CD14-positive monocyte (primary cell): ENCODE measurements around the gene SIPA1. TPM values are rescaled to one million over a fixed set of nuclear protein-coding genes. Genes with fewer than 3 reads are reported as not detected.

Source experiments
- DNase-seq, 3 donors: peaks; one replicate each; pipeline ENCODE4 v3.0.0-alpha.2; 2011 to 2022
- H2AFZ ChIP-seq: 2 replicates; pipeline ENCODE4 v1.6.0; 2012; ENCODE audit warnings: mild to moderate bottlenecking, low read depth, low read length, inconsistent platforms; ENCODE audit not compliant: insufficient read depth, poor library complexity, severe bottlenecking
- H3K27ac ChIP-seq, 2 donors: 1 replicate in 1 of 2; 2 replicates in 1 of 2; pipeline ENCODE4 v1.5.1; 2012 to 2013; ENCODE audit warnings: low read length in 2 of 2, control low read depth in 1 of 2, inconsistent platforms in 1 of 2, low read depth in 1 of 2, mild to moderate bottlenecking in 1 of 2
- H3K27me3 ChIP-seq, 2 donors: one replicate each; pipeline versions ENCODE4 v1.6.0 to v1.6.1; 2011 to 2013; ENCODE audit warnings: low read length in 2 of 2; ENCODE audit not compliant: control insufficient read depth in 2 of 2, insufficient read depth in 2 of 2
- H3K36me3 ChIP-seq, 2 donors: replicated peaks in 1 of 2; 1 replicate in 1 of 2; 2 replicates in 1 of 2; pipeline versions ENCODE4 v1.5.1 to v1.6.1; 2012 to 2013; ENCODE audit warnings: low read length in 2 of 2, control low read depth in 1 of 2, inconsistent platforms in 1 of 2, mild to moderate bottlenecking in 1 of 2; ENCODE audit not compliant: insufficient read depth in 2 of 2, control insufficient read depth in 1 of 2
- H3K4me1 ChIP-seq, 2 donors: 1 replicate in 1 of 2; 2 replicates in 1 of 2; pipeline versions ENCODE4 v1.5.1 to v1.6.1; 2012 to 2013; ENCODE audit warnings: low read length in 2 of 2, control low read depth in 1 of 2, inconsistent platforms in 1 of 2, mild to moderate bottlenecking in 1 of 2, moderate library complexity in 1 of 2; ENCODE audit not compliant: insufficient read depth in 2 of 2, control insufficient read depth in 1 of 2
- H3K4me2 ChIP-seq: replicated peaks from 2 replicates; pipeline ENCODE3; 2012; ENCODE audit warnings: low read length, moderate library complexity, mild to moderate bottlenecking; ENCODE audit not compliant: poor library complexity, severe bottlenecking; ENCODE audit errors: extremely low read depth
- H3K4me3 ChIP-seq, 3 experiments: fragments of 200-600 bp in 1 of 3; sonication (generic) in 1 of 3; replicated peaks in 1 of 3; 1 replicate in 2 of 3; 2 replicates in 1 of 3; pipeline ENCODE4 v1.5.1; 2011 to 2013; ENCODE audit warnings: low read length in 3 of 3, mild to moderate bottlenecking in 3 of 3, control low read depth in 2 of 3, low read depth in 2 of 3, inconsistent platforms in 1 of 3, moderate library complexity in 1 of 3
- H3K79me2 ChIP-seq: 2 replicates; pipeline ENCODE4 v1.6.0; 2012; ENCODE audit warnings: mild to moderate bottlenecking, control low read depth, inconsistent platforms, low read length, moderate library complexity; ENCODE audit not compliant: insufficient read depth
- H3K9ac ChIP-seq: 2 replicates; pipeline ENCODE4 v1.6.0; 2017; ENCODE audit warnings: low read length, mild to moderate bottlenecking; ENCODE audit not compliant: insufficient read depth, poor library complexity, severe bottlenecking
- H3K9me3 ChIP-seq, 2 donors: replicated peaks in 1 of 2; 1 replicate in 1 of 2; 2 replicates in 1 of 2; pipeline versions ENCODE4 v1.5.1 to v1.6.1; 2012 to 2013; ENCODE audit warnings: low read length in 2 of 2, control low read depth in 1 of 2; ENCODE audit not compliant: control insufficient read depth in 1 of 2, insufficient read depth in 1 of 2
- H4K20me1 ChIP-seq: 2 replicates; pipeline ENCODE4 v1.6.0; 2012; ENCODE audit warnings: mild to moderate bottlenecking, low read length, control low read depth, moderate library complexity; ENCODE audit not compliant: insufficient read depth
- H3K27ac Mint-ChIP-seq, 7 donors: one replicate each; pipeline ENCODE4 v1.8.0; 2020; ENCODE audit warnings: mild to moderate bottlenecking in 7 of 7, mixed read lengths in 7 of 7, moderate library complexity in 6 of 7, inconsistent platforms in 2 of 7
- H3K27me3 Mint-ChIP-seq, 3 donors: one replicate each; pipeline ENCODE4 v1.8.0; 2021 to 2022; ENCODE audit warnings: low read depth in 3 of 3, mild to moderate bottlenecking in 3 of 3, mixed read lengths in 3 of 3, moderate library complexity in 3 of 3, inconsistent platforms in 1 of 3
- H3K36me3 Mint-ChIP-seq, 2 donors: one replicate each; pipeline ENCODE4 v1.8.0; 2020; ENCODE audit warnings: mixed read lengths in 2 of 2, inconsistent platforms in 1 of 2, mild to moderate bottlenecking in 1 of 2
- H3K4me1 Mint-ChIP-seq: one replicate; pipeline ENCODE4 v1.8.0; 2020; ENCODE audit warnings: mild to moderate bottlenecking, mixed read lengths
- H3K4me3 Mint-ChIP-seq, 2 donors: one replicate each; pipeline ENCODE4 v1.8.0; 2020; ENCODE audit warnings: mild to moderate bottlenecking in 2 of 2, mixed read lengths in 2 of 2, moderate library complexity in 1 of 2
- H3K9me3 Mint-ChIP-seq, 7 donors: one replicate each; pipeline ENCODE4 v1.8.0; 2020 to 2022; ENCODE audit warnings: mixed read lengths in 7 of 7, mild to moderate bottlenecking in 6 of 7, moderate library complexity in 6 of 7, inconsistent platforms in 2 of 7
- WGBS: methylation state at CpG from one replicate; pipeline ENCODE4 v1.1.5; 2013; ENCODE audit warnings: missing lambda C conversion rate; ENCODE audit not compliant: insufficient coverage; 5-methylcytosine and 5-hydroxymethylcytosine counted together
- intact Hi-C, 2 donors: fragments of 100-400 bp; cut with micrococcal nuclease; formaldehyde crosslinking; loops; one replicate each; pipeline versions ENCODE4 v1.15.0 to v1.15.1; 2023
- polyA plus RNA-seq, 3 donors: library from polyadenylated mRNA; depleted of rRNA in 1 of 3; unstranded in 2 of 3; stranded (reverse) in 1 of 3; fragments of 300-500 nt in 2 of 3; fragments of >200 nt in 1 of 3; fragmentation: Illumina TruSeq in 2 of 3; gene quantifications; 1 replicate in 2 of 3; 2 replicates in 1 of 3; pipeline ENCODE4 v1.2.3, GENCODE V29; 2012 to 2021
- TF ChIP-seq, protein P1 (sequence below): fragments of 200-600 bp; IDR thresholded peaks from one replicate; pipeline ENCODE4 v1.8.0; 2022; ENCODE audit warnings: antibody characterized with exemption, mild to moderate bottlenecking

Gene SIPA1
- polyA plus RNA-seq, 3 donors: 83.4 to 110 (median 86.5) TPM

DNA sequence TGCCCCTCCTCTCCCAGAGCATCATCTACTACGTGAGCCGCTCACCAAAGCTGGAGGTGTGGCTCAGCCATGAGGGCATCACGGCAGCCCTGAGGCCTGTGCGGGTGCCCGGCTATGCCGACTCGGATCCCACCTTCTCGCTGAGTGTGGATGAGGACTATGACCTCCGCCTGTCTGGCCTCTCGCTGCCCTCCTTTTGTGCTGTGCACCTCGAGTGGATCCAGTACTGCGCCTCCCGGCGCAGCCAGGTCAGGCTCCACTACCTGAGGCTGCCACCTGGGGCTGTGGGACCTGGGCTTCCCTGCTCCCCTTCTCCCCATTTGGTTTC, 3.8 kb upstream of the SIPA1 start:
- TF ChIP-seq, protein P1, sequence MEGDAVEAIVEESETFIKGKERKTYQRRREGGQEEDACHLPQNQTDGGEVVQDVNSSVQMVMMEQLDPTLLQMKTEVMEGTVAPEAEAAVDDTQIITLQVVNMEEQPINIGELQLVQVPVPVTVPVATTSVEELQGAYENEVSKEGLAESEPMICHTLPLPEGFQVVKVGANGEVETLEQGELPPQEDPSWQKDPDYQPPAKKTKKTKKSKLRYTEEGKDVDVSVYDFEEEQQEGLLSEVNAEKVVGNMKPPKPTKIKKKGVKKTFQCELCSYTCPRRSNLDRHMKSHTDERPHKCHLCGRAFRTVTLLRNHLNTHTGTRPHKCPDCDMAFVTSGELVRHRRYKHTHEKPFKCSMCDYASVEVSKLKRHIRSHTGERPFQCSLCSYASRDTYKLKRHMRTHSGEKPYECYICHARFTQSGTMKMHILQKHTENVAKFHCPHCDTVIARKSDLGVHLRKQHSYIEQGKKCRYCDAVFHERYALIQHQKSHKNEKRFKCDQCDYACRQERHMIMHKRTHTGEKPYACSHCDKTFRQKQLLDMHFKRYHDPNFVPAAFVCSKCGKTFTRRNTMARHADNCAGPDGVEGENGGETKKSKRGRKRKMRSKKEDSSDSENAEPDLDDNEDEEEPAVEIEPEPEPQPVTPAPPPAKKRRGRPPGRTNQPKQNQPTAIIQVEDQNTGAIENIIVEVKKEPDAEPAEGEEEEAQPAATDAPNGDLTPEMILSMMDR: no peak
- Histone ChIP-seq H3K27ac (no peak overlapping the region), H3K4me2 (no peak overlapping the region), H4K20me1 (peaks cover 47% of the 10 kb centered on the region), H3K4me3 (no peak overlapping the region), H2AFZ (no peak overlapping the region), H3K4me1 (peaks cover 12 to 22% of the 10 kb centered on the region in 2 donors), H3K27me3 (no peaks in the 10 kb centered on the region), H3K9me3 (no peaks in the 10 kb centered on the region), H3K36me3 (peaks cover 60 to 79% of the 10 kb centered on the region in 2 donors), H3K79me2 (peaks cover 12% of the 10 kb centered on the region), H3K9ac (no peak overlapping the region)
- intact Hi-C loops: no loop called here
- Mint-ChIP-seq H3K9me3 (no peaks in the 10 kb centered on the region), H3K4me1 (peaks cover 19% of the 10 kb centered on the region), H3K36me3 (peaks cover 41 to 76% of the 10 kb centered on the region in 2 donors), H3K27ac (peak overlapping the region in 2 of 7 donors; percentile 26 to 68), H3K27me3 (peaks cover 0 to 1% (median 0%) of the 10 kb centered on the region in 3 donors), H3K4me3 (no peak overlapping the region)
- 84% methylated on average over 13 of the region's 14 CpGs for WGBS
- no peak for DNase-seq

DNA sequence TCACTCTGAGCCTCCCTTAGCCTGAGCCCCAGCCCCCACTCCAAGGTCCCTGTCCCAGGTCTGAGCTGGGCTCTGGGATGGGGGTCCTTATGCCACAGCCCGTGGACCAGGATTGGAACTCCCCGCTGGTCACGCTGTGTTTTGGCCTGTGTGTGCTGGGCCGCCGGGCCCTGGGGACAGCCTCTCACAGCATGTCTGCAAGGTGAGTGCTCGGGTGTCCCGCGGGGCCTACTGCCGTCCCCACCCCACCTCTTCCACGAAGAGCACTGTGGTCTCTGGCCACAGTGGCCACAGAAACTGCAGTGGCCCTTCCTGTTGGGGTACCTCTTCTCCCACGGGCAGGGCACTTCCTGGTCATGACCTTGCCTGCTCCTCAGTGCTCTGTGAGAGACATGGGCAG, 3.5 kb upstream of the SIPA1 start:
- Mint-ChIP-seq H3K4me3 (no peak overlapping the region), H3K27me3 (peaks cover 0 to 1% (median 0%) of the 10 kb centered on the region in 3 donors)

More for the DNA sequence above, 3.5 kb upstream of the SIPA1 start:
- no peak for DNase-seq
- Histone ChIP-seq H3K4me2 (no peak overlapping the region), H3K9me3 (no peaks in the 10 kb centered on the region), H3K27ac (no peak overlapping the region), H4K20me1 (peaks cover 47% of the 10 kb centered on the region), H3K4me3 (no peak overlapping the region), H3K4me1 (peaks cover 15 to 25% of the 10 kb centered on the region in 2 donors), H2AFZ (no peak overlapping the region), H3K9ac (no peak overlapping the region), H3K36me3 (peaks cover 56 to 76% of the 10 kb centered on the region in 2 donors), H3K27me3 (no peaks in the 10 kb centered on the region), H3K79me2 (peaks cover 16% of the 10 kb centered on the region)
- peaks cover 38 to 72% of the 10 kb centered on the region in 2 donors for H3K36me3 Mint-ChIP-seq
- peak overlapping the region in 1 of 7 donors; percentile 26 for H3K27ac Mint-ChIP-seq
- WGBS: 100% methylated on average over 4 of the region's 11 CpGs
- intact Hi-C loops: no loop called here
- H3K9me3 Mint-ChIP-seq: no peaks in the 10 kb centered on the region
- peaks cover 23% of the 10 kb centered on the region for H3K4me1 Mint-ChIP-seq
- TF ChIP-seq, protein P1: no peak
